ENCODE results near the gene BICDL1. TPM values are rescaled to one million over a fixed set of nuclear protein-coding genes. Genes with fewer than 3 reads are reported as not detected.

Gene BICDL1
- total RNA-seq, 4 donors from 2014 or later, result 9.1 to 17.3 (median 12.0) TPM

DNA sequence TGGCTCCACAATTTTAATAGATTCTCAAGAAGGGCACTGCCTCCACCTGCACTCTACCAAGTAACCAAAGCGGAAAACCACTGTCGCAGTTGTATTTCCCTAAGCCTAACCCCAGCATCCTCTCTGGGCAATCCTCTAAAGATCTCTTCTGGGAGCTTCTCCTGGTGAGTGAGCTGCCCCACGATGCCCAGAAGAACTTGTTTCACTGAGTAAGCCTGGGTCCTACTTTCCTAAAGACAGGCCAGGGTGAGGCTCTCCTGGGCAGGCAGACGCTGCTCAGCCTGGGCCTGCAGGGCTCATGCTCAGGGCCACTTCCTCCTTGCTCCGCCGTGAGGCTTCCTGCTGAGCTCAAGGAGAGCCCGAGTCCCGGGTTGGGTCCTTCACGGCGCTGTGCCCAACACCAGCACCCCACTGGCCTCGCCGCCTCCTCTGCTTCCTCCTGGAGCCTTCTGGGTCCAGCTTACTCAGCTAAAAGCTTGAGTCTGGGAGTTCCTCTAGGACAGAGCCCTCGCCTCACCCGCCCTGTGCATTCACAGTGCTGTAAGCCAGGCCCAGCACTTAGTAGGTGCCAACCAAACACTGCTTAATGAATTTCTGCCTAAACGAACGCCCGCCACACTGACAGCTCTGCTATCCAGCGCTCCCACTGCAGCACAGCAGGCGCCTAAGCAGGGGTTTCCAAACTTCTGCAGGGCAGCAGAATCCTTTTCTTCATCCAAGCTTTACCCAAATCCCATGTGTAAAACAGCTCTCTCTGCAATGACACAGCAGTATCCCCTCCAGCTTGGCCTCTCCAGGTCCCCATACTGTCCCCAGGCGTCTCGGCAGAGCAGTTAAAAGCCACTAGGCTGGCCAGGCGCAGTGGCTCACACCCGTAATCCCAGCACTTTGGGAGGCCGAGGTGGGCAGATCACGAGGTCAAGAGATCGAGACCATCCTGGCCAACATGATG lies 121.8 kb downstream of the BICDL1 start:
- TF ChIP-seq, protein P1, sequence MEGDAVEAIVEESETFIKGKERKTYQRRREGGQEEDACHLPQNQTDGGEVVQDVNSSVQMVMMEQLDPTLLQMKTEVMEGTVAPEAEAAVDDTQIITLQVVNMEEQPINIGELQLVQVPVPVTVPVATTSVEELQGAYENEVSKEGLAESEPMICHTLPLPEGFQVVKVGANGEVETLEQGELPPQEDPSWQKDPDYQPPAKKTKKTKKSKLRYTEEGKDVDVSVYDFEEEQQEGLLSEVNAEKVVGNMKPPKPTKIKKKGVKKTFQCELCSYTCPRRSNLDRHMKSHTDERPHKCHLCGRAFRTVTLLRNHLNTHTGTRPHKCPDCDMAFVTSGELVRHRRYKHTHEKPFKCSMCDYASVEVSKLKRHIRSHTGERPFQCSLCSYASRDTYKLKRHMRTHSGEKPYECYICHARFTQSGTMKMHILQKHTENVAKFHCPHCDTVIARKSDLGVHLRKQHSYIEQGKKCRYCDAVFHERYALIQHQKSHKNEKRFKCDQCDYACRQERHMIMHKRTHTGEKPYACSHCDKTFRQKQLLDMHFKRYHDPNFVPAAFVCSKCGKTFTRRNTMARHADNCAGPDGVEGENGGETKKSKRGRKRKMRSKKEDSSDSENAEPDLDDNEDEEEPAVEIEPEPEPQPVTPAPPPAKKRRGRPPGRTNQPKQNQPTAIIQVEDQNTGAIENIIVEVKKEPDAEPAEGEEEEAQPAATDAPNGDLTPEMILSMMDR (IDR thresholded peaks at IDR 0.05), result no peak
- no peak for TF ChIP-seq POLR2A (IDR thresholded peaks at IDR 0.05)
- DNase-seq, result peak in 2 of 3 donors; percentile 71 to 82
- Histone ChIP-seq H3K4me1 (peaks cover 0 to 40% (median 20%) of the 10 kb centered on the region in 4 donors), H3K4me3 (peak overlapping the region in 2 of 4 donors; percentile 9 to 18), H3K27me3 (no peaks in the 10 kb centered on the region), H3K9me3 (no peaks in the 10 kb centered on the region), H3K27ac (peak overlapping the region in 2 of 4 donors; percentile 39 to 77), H3K36me3 (peaks cover 0 to 40% (median 0%) of the 10 kb centered on the region in 3 donors)

DNA sequence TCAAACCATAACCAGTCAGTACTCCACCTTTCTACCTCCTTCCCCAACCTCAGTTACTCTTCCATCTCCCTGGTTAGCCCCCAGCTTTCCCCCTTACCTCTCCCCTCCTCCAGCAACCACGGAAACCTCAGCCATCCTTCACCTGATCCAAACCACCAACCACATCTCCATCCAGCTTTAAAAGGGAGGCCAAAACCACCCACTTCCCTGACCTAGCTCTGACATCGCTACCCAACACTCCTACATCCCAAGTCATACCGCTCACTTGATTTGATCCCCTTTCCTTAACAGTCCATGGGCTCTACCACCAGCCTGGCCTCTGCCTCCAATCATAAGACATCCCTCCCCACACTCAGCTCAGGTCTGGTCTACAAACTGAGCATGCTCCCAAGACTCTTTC lies 126.0 kb downstream of the BICDL1 start:
- no peaks in the 10 kb centered on the region for H3K9me3 ChIP-seq
- H3K27me3 ChIP-seq, result no peaks in the 10 kb centered on the region
- H3K27ac ChIP-seq, result no peak overlapping the region
- H3K4me1 ChIP-seq, result peaks cover 0 to 53% (median 20%) of the 10 kb centered on the region in 4 donors
- TF ChIP-seq, protein P1 (IDR thresholded peaks at IDR 0.05), result no peak
- no peak for TF ChIP-seq POLR2A (IDR thresholded peaks at IDR 0.05)
- DNase-seq, result no peak
- peaks cover 0 to 19% (median 0%) of the 10 kb centered on the region in 3 donors for H3K36me3 ChIP-seq
- H3K4me3 ChIP-seq, result peak overlapping the region in 3 of 4 donors; percentile 66 to 98 (median 86)

GRCh38 chr12:120115692-120116440 lies 126.8 kb downstream of the BICDL1 start:
- Histone ChIP-seq H3K27me3 (no peaks in the 10 kb centered on the region), H3K4me3 (peak overlapping the region; percentile 66 to 98 (median 76)), H3K36me3 (peaks cover 0 to 19% (median 0%) of the 10 kb centered on the region in 3 donors), H3K4me1 (peaks cover 0 to 45% (median 16%) of the 10 kb centered on the region in 4 donors), H3K27ac (peak overlapping the region; percentile 92 to 97 (median 96)), H3K9me3 (no peaks in the 10 kb centered on the region)
- TF ChIP-seq, protein P1 (IDR thresholded peaks at IDR 0.05), result no peak
- no peak for TF ChIP-seq POLR2A (IDR thresholded peaks at IDR 0.05)
- DNase-seq, result no peak

DNA sequence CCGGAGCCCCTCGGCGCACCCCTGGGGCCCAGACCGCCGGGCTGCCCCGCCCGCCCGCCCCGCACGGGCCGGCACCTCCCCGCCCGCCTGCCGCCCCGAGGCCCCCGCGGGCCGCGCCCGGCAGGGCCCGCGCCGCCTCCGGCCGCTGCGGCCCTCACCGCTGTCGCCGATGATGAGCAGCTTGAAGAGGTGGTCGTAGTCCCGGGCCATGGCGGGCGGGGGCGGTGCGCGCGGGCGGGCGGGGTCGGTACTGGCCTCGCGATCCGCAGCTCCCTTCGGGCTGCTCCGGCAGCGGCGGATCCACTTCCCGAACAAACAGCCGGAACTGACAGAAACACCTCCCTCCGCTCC lies 127.4 kb downstream of the BICDL1 start, which contains the start of gene RAB35:
Gene RAB35, minus strand, starts transcription at position 313 of the 351 bp plus-strand sequence. Its CDS starts 103 bp downstream, at position 210.
- H3K4me1 ChIP-seq, result peaks cover 0 to 40% (median 10%) of the 10 kb centered on the region in 4 donors

More for the DNA sequence above, 127.4 kb downstream of the BICDL1 start, which contains the start of gene RAB35:
- Histone ChIP-seq H3K9me3 (no peaks in the 10 kb centered on the region), H3K36me3 (peaks cover 0 to 19% (median 0%) of the 10 kb centered on the region in 3 donors), H3K27ac (peak within 1 kb of the TSS; percentile 92 to 97 (median 96)), H3K4me3 (peak within 1 kb of the TSS; percentile 66 to 98 (median 76)), H3K27me3 (no peaks in the 10 kb centered on the region)
- DNase-seq, result no peak
- TF ChIP-seq, protein P1 (IDR thresholded peaks at IDR 0.05), result no peak
- TF ChIP-seq POLR2A (IDR thresholded peaks at IDR 0.05), result no peak
